ENCODE measurements around the gene SEC14L3. TPM values are rescaled to one million over a fixed set of nuclear protein-coding genes. Genes with fewer than 3 reads are reported as not detected.

SEC14L3 gene
- polyA plus RNA-seq, 1 donor = 0.06 TPM

DNA sequence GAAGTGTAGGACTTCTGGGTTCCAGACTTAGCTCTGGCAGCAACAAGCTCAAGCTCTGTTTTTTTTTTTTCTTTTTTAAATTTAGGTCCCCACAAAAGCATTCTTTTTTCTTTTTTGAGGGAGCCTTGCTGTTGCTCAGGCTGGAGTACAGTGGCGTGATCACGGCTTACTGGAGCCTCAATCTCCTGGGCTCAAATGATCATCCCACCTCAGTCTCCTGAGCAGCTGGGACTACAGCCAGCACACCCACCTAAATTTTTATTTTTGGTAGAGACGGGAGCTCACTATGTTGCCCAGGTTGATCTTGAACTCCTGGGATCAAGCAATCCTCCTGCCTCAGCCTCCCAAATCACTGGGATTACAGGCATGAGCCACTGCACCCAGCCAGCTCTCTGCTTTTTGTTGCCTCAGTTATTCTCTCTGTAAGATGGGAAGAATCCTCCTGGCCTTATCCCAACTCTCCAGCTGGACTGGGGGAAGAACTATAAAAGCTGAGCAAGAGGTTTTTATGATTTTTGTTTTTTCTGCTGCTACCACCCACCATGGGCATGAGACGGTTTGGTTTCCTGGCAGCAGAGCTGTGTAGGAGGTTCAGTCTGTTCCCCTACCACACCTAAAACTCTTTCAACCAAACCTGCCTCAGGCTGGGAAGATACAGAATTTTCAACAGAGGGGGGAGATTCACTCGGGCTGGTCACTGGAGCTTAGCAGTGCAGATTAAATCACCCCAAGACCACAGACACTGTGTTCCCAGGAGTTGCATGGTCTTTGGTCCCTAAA is 57.9 kb downstream of the SEC14L3 start:
- WGBS (ENCODE audit: insufficient coverage, low lambda C conversion rate) = no CpG with 5 or more reads among the region's 5 CpGs
- no peak overlapping the region for H3K27ac ChIP-seq (ENCODE audit: low read length)
- H3K9me3 ChIP-seq (ENCODE audit: control insufficient read depth, low read depth, low read length) = no peaks in the 10 kb centered on the region
- H3K36me3 ChIP-seq (ENCODE audit: control insufficient read depth, insufficient read depth, low read length) = peaks cover 61% of the 10 kb centered on the region
- H3K4me3 ChIP-seq (ENCODE audit: low read length) = no peak overlapping the region
- no peak for DNase-seq
- H3K4me1 ChIP-seq (ENCODE audit: control insufficient read depth, insufficient read depth, low read length) = peaks cover 32% of the 10 kb centered on the region
- H3K27me3 ChIP-seq (ENCODE audit: control insufficient read depth, insufficient read depth, low read length) = no peaks in the 10 kb centered on the region

- 100% methylated on average over 2 of the region's 4 CpGs for WGBS (ENCODE audit: insufficient coverage, low lambda C conversion rate)
- H3K36me3 ChIP-seq (ENCODE audit: control insufficient read depth, insufficient read depth, low read length) = peaks cover 68% of the 10 kb centered on the region
Observed at GRCh38 chr22:30413001-30413400, 58.8 kb downstream of the SEC14L3 start.

DNA sequence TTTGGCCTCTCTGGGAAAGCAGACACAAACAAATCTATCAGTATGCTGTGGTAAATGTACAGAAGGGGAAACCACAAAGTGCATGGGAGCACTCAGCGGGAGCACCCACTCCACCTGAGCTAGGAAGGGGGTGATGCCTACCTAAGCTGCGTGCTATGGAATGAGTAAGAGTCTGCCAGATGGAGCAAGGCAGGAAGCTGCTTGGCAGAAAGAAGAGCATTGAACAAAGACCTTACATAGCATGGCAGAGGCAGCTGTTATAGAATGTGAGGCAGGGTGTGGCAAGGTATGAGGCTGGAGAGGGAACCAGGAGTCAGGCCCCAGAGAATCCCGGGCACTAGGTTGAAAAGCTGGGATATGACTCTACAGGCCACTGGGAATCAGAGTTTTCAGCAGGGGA is 60.0 kb downstream of the SEC14L3 start:
- no peak for DNase-seq
- no peak overlapping the region for H3K27ac ChIP-seq (ENCODE audit: low read length)
- peaks cover 70% of the 10 kb centered on the region for H3K36me3 ChIP-seq (ENCODE audit: control insufficient read depth, insufficient read depth, low read length)
- H3K4me3 ChIP-seq (ENCODE audit: low read length) = no peak overlapping the region
- H3K27me3 ChIP-seq (ENCODE audit: control insufficient read depth, insufficient read depth, low read length) = no peaks in the 10 kb centered on the region
- no peaks in the 10 kb centered on the region for H3K9me3 ChIP-seq (ENCODE audit: control insufficient read depth, low read depth, low read length)
- WGBS (ENCODE audit: insufficient coverage, low lambda C conversion rate) = no CpG with 5 or more reads among the region's 3 CpGs
- H3K4me1 ChIP-seq (ENCODE audit: control insufficient read depth, insufficient read depth, low read length) = peaks cover 12% of the 10 kb centered on the region

More at GRCh38 chr22:30413001-30413400, 58.8 kb downstream of the SEC14L3 start:
- Histone ChIP-seq H3K27me3 (ENCODE audit: control insufficient read depth, insufficient read depth, low read length) (no peaks in the 10 kb centered on the region), H3K9me3 (ENCODE audit: control insufficient read depth, low read depth, low read length) (no peaks in the 10 kb centered on the region), H3K4me3 (ENCODE audit: low read length) (no peak overlapping the region), H3K4me1 (ENCODE audit: control insufficient read depth, insufficient read depth, low read length) (peaks cover 24% of the 10 kb centered on the region), H3K27ac (ENCODE audit: low read length) (no peak overlapping the region)
- DNase-seq = no peak

Other genes starting within 250 kb of the SEC14L3 start
- 27.6 TPM for gene LIF, start 225.3 kb downstream of the SEC14L3 start, polyA plus RNA-seq
- gene OSM, start 205.2 kb downstream of the SEC14L3 start, polyA plus RNA-seq = 0.52 TPM
- 7.0 TPM for gene CASTOR1, start 182.5 kb downstream of the SEC14L3 start, polyA plus RNA-seq
- gene TBC1D10A, start 145.1 kb downstream of the SEC14L3 start, polyA plus RNA-seq = 16.9 TPM
- 87.1 TPM for gene SF3A1, start 115.1 kb downstream of the SEC14L3 start, polyA plus RNA-seq
- 3.1 TPM for gene CCDC157, start 115.0 kb downstream of the SEC14L3 start, polyA plus RNA-seq
- gene RNF215, start 84.6 kb downstream of the SEC14L3 start, polyA plus RNA-seq = 17.0 TPM
- gene SEC14L2, start 75.0 kb downstream of the SEC14L3 start, polyA plus RNA-seq = 27.5 TPM
- 9.9 TPM for gene MTFP1, start 46.2 kb downstream of the SEC14L3 start, polyA plus RNA-seq
- gene SEC14L4, start 33.7 kb upstream of the SEC14L3 start, polyA plus RNA-seq = 0.19 TPM
- 1.2 TPM for gene SEC14L6, start 74.7 kb upstream of the SEC14L3 start, polyA plus RNA-seq
- 19.5 TPM for gene GAL3ST1, start 102.6 kb upstream of the SEC14L3 start, polyA plus RNA-seq
- gene PES1, start 119.9 kb upstream of the SEC14L3 start, polyA plus RNA-seq = 58.6 TPM
- gene TCN2, start 135.2 kb upstream of the SEC14L3 start, polyA plus RNA-seq = 44.6 TPM
- 1.2 TPM for gene SLC35E4, start 163.8 kb upstream of the SEC14L3 start, polyA plus RNA-seq
- gene DUSP18, start 195.9 kb upstream of the SEC14L3 start, polyA plus RNA-seq = 11.3 TPM
- 77.2 TPM for gene OSBP2, start 222.9 kb upstream of the SEC14L3 start, polyA plus RNA-seq

All from large intestine (tissue), 3 donors.